Measurements from ENCODE around the gene SMAD5.

SMAD5 gene

DNA sequence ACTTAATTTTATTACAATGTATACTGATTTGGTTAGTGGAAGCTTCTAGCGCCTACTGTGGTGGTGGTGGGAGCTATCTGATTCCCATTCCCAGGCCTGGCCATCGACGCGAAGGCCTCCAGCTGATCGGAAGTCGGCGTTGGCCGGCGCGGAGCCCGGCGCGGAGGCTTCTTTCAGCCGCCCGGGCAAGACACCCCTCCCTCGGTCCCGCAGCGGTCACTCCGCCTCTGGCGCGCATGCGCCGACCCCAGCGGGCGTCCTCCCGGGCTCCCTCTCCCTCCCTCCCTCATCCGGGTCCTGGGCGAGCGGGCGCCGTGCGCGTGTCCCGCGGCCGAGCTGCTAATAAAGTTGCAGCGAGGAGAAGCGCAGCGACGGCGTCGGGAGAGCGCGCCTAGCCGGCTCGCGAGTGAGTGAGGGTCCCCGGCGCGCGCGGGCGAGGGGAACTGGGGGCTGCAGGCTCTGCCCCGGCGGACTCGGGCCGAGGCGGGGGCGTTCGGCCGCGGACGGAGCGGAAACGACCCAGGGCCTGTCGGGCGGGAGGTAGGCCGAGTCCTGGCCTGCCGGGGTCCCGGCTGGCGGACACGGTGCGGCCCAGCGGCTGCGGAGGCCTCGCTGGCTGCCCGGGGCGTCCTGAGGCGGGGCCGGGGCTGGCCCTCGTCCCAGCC lies at the start of gene SMAD5:
TSS of gene SMAD5 (plus strand) at position 289 of the 665 bp plus-strand sequence. CDS start 20,916 bp downstream, outside the sequence.
- DNase-seq, result peak; percentile 96

DNA sequence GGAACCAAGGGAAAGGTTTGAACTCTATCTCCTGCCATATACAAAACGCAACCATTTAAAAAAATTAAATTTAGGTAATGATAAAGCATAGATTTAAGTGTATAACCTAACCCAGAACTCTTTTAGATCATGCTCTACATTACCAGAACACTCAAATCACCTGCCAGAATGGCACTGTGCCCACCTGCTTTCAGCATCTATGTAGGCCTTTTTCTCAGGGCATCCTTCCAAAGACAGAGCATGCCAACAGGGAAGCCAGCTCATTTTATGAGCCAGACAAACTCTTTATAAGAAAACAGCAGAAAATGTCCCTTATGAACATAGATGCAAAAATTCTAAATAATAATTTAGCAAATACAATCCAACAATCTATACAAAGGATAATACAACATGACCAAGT lies 47.9 kb upstream of the SMAD5 start:
- no peak for DNase-seq

- no peak for DNase-seq
Measured at GRCh38 chr5:136086783-136087566, 45.7 kb upstream of the SMAD5 start.

DNA sequence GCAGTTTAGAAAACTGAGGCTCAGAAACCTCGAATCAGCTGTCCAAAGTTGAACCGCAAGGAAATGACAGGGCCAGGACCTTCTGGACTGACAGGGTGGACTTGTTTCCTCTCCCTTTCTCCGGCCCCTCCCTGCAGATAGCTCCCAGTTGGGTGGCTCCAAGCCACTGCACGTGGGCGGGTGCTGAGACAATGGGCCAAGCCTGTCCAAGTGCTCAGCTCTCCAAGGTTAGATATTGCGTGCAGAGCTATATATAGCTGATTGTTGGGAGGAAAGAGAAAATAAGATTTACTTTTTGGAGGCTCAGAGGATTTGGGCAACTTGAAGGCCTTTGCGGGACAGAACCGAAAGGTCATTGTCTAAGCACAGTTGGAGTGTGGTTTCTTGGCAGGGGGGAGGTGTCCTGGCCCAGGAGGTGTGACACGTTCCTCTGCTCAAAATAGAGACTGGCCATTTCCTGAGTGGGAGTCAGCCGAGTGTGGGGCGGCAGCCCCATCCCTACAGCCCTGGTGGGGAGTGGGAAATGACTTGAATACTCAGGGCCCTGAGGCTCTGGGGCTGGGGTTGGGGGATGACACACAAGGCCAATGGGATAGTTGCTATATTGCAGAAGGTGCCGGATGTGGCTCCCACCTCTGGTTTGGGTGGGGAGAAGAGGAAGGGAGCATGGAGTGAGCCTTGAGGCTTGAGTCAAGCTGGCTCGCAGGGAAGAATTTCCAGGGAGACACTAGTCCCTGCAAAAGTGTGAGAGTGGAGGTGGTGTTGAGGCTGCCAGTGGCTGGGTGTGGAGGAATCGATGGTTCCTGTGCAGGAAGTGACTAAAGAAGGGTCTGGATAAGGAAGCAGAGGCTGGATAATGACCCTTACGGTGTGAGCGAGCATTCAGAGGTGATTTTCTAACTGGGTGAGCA lies 44.4 kb upstream of the SMAD5 start:
- no peak for DNase-seq

GRCh38 chr5:136089791-136090190 lies 42.9 kb upstream of the SMAD5 start:
- DNase-seq, result no peak

DNA sequence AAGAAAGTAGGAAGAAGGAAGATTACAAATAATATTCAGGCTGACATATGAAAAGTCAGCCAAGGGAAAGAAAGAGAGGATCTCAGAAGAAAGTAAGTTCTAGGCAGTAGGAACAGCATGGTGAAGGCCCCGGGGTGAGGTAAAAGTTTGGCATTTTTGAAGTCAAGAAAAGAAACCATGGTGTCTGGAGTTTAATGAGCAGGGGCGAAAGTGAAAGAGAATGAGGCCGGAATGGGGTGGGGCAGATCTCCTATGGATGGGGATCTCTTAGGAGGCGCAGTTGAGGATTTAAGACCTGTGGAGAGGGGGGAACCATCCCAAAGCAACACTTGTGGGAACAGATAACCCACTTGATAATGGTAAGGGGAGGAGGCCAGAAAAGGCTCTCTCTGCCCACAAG lies 42.3 kb upstream of the SMAD5 start:
- DNase-seq, result no peak

DNA sequence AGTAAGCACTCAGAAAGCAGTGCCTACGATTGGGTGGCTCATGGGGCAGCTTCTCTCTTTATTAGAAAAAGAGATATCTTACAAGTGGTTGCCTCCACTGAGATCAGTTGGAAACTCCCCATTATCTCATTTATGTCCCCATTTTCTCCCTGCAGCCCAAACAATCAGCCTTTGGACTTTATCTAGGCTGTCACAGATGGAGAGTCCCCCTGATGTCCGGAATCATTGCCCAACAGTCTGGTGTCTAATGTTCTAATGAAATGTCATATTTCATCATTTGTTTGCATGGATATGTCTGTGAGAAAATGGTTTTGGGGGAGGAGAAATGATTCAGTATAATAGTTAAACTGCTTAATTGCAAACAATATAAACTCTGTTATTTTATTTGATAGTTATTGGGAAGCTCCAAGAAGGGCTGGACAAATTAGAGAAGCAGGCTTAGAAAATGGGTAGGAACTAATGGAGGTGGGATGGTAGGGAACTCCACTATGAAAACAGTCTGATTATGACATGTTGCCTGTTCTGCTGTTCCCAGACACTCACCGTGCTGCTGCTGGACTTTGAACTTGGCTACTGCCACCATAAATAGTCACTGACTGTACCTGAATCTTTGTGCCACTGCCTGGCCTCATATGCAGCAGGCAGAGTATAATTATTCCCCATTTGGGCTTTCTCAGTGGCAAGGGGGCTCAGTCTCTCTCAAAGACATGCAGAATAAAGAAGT lies 38.3 kb upstream of the SMAD5 start:
- DNase-seq, result peak; percentile 15

GRCh38 chr5:136094913-136095641 lies 37.6 kb upstream of the SMAD5 start:
- DNase-seq, result no peak

- no peak for DNase-seq
Measured at GRCh38 chr5:136098176-136098575, 34.5 kb upstream of the SMAD5 start.

- no peak for DNase-seq
Measured at GRCh38 chr5:136099870-136100269, 32.8 kb upstream of the SMAD5 start.

DNA sequence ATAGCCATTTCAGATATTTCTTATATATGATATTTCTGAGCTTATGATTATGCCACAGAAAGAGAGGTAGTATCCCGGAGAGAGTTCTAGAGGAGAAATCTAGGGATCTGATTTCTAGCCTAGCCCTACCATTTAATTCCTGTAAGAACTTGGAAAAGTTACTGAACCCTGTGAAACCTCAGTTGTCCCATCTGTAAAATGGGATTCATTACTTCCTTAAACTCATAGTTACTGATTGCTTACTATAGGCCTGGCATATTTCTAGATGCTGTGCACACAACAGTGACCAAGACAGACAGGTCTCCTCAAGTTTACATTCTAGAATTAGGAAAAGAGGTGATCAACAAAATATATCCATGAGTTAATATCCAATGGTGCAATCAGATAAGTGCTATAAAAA lies 30.8 kb upstream of the SMAD5 start:
- DNase-seq, result no peak

DNA sequence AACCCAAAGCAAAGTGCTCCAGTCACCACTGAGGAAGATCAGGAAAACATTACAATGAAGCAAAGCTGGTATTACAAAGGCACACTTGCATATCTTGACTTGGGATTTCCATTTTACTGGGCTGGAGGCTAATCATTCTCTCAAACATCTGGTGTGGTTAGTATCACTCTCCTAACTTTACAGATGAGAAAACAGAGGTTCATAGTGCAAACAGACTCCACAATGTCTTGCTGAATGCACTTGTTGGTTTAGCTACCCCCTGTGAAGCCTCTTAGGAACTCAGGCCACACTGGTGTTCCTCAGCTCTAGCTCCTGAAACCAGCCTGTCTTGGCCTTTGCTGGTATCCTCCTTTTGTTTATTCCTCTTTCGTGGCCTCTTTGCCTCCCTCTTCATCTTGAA lies 29.5 kb upstream of the SMAD5 start:
- DNase-seq, result no peak

GRCh38 chr5:136104306-136104965 lies 28.2 kb upstream of the SMAD5 start:
- DNase-seq, result no peak

DNA sequence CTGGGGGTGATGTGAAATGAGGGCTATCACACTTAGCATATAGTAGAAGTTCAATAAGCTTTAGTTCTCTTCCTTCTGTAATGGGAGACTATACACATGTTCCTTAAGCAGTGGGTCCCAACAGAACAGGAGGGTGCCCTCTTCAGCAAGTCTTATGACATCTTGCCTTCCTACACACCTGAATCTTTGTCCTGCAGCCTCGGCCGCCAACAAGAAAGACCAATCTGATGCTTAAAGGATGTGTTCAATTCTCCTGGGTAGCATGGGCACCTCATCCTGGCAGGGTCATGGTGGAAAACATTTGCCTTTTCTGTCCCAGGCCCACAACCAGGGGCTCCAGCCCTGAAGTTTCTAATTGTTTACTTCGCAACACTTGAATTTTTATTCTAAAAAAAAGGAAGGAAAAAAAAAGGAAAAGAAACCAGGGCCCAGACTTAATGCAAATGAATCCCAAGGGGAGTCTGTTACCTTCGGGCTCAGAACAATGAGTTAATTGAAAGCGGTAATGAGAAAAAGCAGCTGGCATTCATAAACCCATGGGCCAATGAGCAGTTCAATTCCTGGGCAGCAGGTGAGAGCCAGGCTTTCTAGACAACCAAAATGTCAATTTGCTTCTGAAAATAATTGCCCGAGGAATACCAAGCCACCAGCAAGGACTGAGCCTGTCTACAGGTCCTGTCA lies 26.2 kb upstream of the SMAD5 start:
- DNase-seq, result no peak

- no peak for DNase-seq
Measured at GRCh38 chr5:136108180-136108611, 24.4 kb upstream of the SMAD5 start.

GRCh38 chr5:136108766-136109165 lies 23.9 kb upstream of the SMAD5 start:
- DNase-seq, result no peak

DNA sequence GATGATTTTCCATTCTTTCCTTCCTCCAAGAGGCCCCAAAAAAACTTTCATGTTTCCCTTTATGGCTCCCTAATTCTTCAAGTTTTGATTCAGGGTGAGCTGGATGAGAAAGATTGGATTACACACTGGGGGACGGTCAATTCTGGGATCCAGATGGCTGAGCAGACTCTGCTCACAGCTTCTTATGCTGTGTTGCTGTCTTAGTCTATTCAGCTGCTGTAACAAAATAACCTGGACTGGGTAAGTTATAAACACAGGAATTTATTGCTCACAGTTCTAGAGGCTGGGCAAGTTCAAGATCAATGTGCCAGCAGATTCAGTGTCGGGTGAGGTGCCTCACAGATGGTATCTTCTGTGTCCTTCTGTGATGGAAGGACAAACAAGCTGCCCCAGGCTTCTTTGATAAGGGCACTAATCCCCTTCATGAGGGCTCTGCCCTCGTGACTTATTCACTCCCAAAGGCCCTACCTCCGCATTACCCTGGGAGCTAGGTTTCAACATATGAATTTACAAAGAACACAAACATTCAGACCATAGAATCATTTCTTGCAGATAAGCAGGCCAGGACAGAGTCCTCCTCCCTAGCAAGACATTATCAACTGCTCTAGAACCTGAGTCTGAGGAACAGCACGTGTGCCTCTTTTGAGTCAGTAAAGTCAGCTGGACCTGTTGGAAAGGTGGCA lies 23.1 kb upstream of the SMAD5 start:
- DNase-seq, result peak; percentile 18

- DNase-seq, result no peak
Measured at GRCh38 chr5:136113606-136114005, 19.0 kb upstream of the SMAD5 start.

DNA sequence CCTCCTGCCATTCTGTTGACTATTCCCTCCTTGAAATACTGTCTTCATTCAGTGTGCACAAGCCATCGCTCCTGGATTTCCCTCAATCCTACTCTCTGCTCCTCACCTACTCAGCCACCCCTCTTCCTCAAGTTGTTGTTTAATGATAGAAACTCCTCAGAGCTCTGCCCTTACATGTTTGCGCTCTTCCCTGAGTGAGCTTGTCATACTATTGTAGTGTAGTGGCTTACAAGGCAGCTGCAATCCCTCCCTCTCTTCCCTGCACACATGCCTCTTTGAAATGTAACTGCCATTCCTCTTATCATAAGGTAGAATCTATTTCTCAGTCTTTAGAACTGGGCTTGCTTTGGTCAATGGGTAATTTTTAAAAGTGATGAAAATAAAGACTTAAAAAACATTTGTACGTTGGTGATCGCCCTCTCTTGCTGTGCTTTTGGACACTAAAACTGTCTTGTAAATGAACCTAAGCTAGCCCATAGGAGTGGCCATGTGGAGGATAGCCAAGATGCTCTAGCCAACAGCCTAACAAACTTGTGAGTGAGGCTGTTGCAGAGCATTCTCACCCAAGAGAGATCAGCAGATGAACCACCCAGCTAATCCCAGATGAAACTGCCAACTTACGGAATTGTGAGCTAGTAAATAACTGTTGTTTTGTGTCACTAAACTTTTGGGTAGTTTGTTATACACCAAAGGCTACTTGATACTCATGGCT lies 18.1 kb upstream of the SMAD5 start:
- no peak for DNase-seq
